ENCODE data around the gene DIS3L2. TPM values are rescaled to one million over a fixed set of nuclear protein-coding genes. Genes with fewer than 3 reads are reported as not detected.

Gene DIS3L2
- total and polyA plus RNA-seq, 10 donors = 9.1 to 59.8 (median 35.4) TPM

DNA sequence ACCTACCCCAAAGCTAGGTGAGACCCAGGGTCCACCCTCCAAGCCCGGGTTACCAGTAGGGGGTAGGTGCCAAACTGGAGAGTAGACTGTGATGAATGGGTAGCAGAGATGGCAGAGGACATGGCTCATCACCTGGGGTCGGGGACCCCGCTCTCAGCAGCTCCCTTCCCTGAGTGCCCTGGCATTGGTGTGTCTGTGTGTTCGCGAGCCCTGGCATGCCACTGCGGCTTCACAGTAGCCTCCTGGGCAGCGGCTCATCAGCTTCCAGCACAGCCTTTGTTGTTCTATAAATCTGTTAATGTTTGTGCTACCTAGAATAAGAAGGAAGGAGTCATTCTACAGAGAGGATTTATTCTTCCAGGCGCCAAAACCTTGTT is 354.4 kb downstream of the DIS3L2 start:
- H3K4me3 ChIP-seq = peak overlapping the region in 1 of 8 donors; percentile 56
- TF ChIP-seq POLR2A (IDR thresholded peaks at IDR 0.05) = no peak
- TF ChIP-seq POLR2AphosphoS5 (IDR thresholded peaks at IDR 0.05) = peak in 1 of 3 donors; percentile 35
- TF ChIP-seq, protein P1, sequence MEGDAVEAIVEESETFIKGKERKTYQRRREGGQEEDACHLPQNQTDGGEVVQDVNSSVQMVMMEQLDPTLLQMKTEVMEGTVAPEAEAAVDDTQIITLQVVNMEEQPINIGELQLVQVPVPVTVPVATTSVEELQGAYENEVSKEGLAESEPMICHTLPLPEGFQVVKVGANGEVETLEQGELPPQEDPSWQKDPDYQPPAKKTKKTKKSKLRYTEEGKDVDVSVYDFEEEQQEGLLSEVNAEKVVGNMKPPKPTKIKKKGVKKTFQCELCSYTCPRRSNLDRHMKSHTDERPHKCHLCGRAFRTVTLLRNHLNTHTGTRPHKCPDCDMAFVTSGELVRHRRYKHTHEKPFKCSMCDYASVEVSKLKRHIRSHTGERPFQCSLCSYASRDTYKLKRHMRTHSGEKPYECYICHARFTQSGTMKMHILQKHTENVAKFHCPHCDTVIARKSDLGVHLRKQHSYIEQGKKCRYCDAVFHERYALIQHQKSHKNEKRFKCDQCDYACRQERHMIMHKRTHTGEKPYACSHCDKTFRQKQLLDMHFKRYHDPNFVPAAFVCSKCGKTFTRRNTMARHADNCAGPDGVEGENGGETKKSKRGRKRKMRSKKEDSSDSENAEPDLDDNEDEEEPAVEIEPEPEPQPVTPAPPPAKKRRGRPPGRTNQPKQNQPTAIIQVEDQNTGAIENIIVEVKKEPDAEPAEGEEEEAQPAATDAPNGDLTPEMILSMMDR (IDR thresholded peaks at IDR 0.05 in 8 of 11, conservative IDR thresholded peaks at IDR 0.05 in 3 of 11) = no peak

GRCh38 chr2:232316461-232317330 is 355.2 kb downstream of the DIS3L2 start:
- 37 to 61% (median 48%) methylated on average over 12 of the region's 12 CpGs for WGBS, 5 donors
- intact Hi-C loops (cut with DNase I; ENCODE audit: low total_unique reads) = no loop called here
- Histone ChIP-seq H3K27me3 (replicated peaks in 1 of 7) (no peaks in the 10 kb centered on the region), H3K27ac (peak overlapping the region; percentile 64 to 93 (median 89)), H3K4me3 (peak overlapping the region in 1 of 8 donors; percentile 56), H3K4me1 (peaks cover 29 to 85% (median 40%) of the 10 kb centered on the region in 6 donors), H3K9me3 (peaks cover 0 to 21% (median 18%) of the 10 kb centered on the region in 8 donors), H3K36me3 (peaks cover 0 to 11% (median 0%) of the 10 kb centered on the region in 6 donors)
- no peak for DNase-seq
- TF ChIP-seq, protein P1 (IDR thresholded peaks at IDR 0.05 in 8 of 11, conservative IDR thresholded peaks at IDR 0.05 in 3 of 11) = no peak
- TF ChIP-seq POLR2A (IDR thresholded peaks at IDR 0.05) (no peak), POLR2AphosphoS5 (IDR thresholded peaks at IDR 0.05) (peak in 2 of 3 donors; percentile 34 to 45)

More for the DNA sequence above, 354.4 kb downstream of the DIS3L2 start:
- DNase-seq = no peak
- 14 to 59% (median 40%) methylated on average over 6 to 8 of the region's 8 CpGs for WGBS, 5 donors
- Histone ChIP-seq H3K4me1 (peaks cover 30 to 85% (median 41%) of the 10 kb centered on the region in 6 donors), H3K36me3 (peaks cover 0 to 11% (median 0%) of the 10 kb centered on the region in 6 donors), H3K9me3 (peaks cover 0 to 21% (median 18%) of the 10 kb centered on the region in 8 donors), H3K27ac (peak overlapping the region; percentile 64 to 93 (median 89)), H3K27me3 (replicated peaks in 1 of 7) (no peaks in the 10 kb centered on the region)
- intact Hi-C loops (cut with DNase I; ENCODE audit: low total_unique reads) = no loop called here

GRCh38 chr2:232318169-232318855 is 356.8 kb downstream of the DIS3L2 start:
- H3K4me1 ChIP-seq = peaks cover 29 to 99% (median 40%) of the 10 kb centered on the region in 6 donors
- TF ChIP-seq POLR2AphosphoS5 (IDR thresholded peaks at IDR 0.05) (no peak), POLR2A (IDR thresholded peaks at IDR 0.05) (no peak)
- TF ChIP-seq, protein P1 (IDR thresholded peaks at IDR 0.05 in 8 of 11, conservative IDR thresholded peaks at IDR 0.05 in 3 of 11) = no peak
- DNase-seq = no peak
- intact Hi-C loops (cut with DNase I; ENCODE audit: low total_unique reads) = no loop called here
- 92 to 95% (median 94%) methylated on average over 12 of the region's 12 CpGs for WGBS, 5 donors
- no peaks in the 10 kb centered on the region for H3K27me3 ChIP-seq (replicated peaks in 1 of 7)
- H3K36me3 ChIP-seq = peaks cover 0 to 11% (median 0%) of the 10 kb centered on the region in 6 donors
- H3K4me3 ChIP-seq = no peak overlapping the region
- H3K27ac ChIP-seq = peak overlapping the region in 3 of 8 donors; percentile 63 to 70 (median 66)
- H3K9me3 ChIP-seq = peaks cover 0 to 7% (median 2%) of the 10 kb centered on the region in 8 donors
